Endothelial cell of umbilical vein (primary cell): ENCODE measurements around the gene RACGAP1.

Experiments
- EZH2 ChIP-seq: IDR thresholded peaks from 2 replicates; pipeline ENCODE4 v1.6.1; 2012; ENCODE audit warnings: borderline replicate concordance, low read depth, mild to moderate bottlenecking, moderate library complexity, low read length, inconsistent platforms; ENCODE audit not compliant: severe bottlenecking
- POLR2A ChIP-seq: IDR thresholded peaks from 2 replicates; pipeline ENCODE4 v1.6.1; 2012; ENCODE audit warnings: low read depth, mild to moderate bottlenecking, control low read depth, low read length
- TF ChIP-seq, protein P1 (sequence below), 2 donors: IDR thresholded peaks; 1 replicate in 1 of 2; 2 replicates in 1 of 2; pipeline ENCODE4 v1.5.1; 2011; ENCODE audit warnings: low read length in 2 of 2, mild to moderate bottlenecking in 2 of 2, moderate library complexity in 2 of 2, control low read depth in 1 of 2, inconsistent platforms in 1 of 2, low read depth in 1 of 2; ENCODE audit not compliant: insufficient read depth in 1 of 2; ENCODE audit errors: extremely low read depth in 1 of 2

DNA sequence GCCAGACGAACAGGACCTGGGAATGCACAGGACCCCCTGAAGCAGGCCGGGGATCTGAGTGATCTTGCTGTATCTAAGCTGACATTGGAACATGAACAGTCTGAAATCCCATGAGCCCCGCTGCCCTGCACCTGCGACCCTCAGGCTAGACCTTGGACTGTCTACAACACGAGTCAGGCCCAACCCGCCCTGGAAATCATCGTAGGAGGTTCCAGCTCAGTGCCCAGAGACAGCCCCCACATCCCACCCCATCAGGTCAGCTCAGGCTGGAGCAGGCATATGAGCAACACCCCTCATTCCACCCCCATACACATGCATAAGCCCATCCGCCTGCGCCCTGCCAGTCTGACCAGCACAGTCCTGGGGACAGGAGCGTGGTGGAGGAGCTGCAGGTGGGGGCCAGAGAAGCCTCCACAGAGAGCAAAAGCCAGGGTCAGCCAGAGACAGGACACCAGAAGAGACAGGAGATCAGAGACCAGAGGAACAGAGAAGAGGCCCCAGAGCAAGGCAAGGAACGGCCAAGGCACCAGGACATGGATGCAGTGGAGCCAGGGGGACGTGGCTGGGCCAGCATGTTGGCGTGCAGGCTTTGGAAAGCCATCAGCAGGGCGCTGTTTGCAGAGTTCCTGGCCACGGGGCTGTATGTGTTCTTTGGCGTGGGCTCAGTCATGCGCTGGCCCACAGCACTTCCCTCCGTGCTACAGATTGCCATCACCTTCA is 52.5 kb downstream of the RACGAP1 start, which contains the start of gene AQP6:
- TF ChIP-seq, protein P1, sequence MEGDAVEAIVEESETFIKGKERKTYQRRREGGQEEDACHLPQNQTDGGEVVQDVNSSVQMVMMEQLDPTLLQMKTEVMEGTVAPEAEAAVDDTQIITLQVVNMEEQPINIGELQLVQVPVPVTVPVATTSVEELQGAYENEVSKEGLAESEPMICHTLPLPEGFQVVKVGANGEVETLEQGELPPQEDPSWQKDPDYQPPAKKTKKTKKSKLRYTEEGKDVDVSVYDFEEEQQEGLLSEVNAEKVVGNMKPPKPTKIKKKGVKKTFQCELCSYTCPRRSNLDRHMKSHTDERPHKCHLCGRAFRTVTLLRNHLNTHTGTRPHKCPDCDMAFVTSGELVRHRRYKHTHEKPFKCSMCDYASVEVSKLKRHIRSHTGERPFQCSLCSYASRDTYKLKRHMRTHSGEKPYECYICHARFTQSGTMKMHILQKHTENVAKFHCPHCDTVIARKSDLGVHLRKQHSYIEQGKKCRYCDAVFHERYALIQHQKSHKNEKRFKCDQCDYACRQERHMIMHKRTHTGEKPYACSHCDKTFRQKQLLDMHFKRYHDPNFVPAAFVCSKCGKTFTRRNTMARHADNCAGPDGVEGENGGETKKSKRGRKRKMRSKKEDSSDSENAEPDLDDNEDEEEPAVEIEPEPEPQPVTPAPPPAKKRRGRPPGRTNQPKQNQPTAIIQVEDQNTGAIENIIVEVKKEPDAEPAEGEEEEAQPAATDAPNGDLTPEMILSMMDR (IDR thresholded peaks at IDR 0.05; ENCODE audit: extremely low read depth in 1 of 2, insufficient read depth in 1 of 2, low read depth in 1 of 2, low read length in 2 of 2) = no peak
- TF ChIP-seq EZH2 (no peak), POLR2A (no peak)
